ENCODE data around the gene KLHDC8A. TPM values are rescaled to one million over a fixed set of nuclear protein-coding genes. Genes with fewer than 3 reads are reported as not detected.

KLHDC8A gene
- polyA plus RNA-seq, 1 donor: 8.7 TPM

GRCh38 chr1:205345761-205346160, 11.0 kb downstream of the KLHDC8A start:
- H3K4me1 ChIP-seq (ENCODE audit: control insufficient read depth, insufficient read depth, low read length): peaks cover 9% of the 10 kb centered on the region
- no peak overlapping the region for H3K4me3 ChIP-seq (ENCODE audit: low read length)
- no peak for DNase-seq
- H3K36me3 ChIP-seq (ENCODE audit: control insufficient read depth, insufficient read depth, low read length): no peaks in the 10 kb centered on the region
- H3K27me3 ChIP-seq (ENCODE audit: control insufficient read depth, insufficient read depth, low read length): peaks cover 49% of the 10 kb centered on the region
- H3K9me3 ChIP-seq (ENCODE audit: control insufficient read depth, low read depth, low read length): peaks cover 3% of the 10 kb centered on the region
- WGBS (ENCODE audit: insufficient coverage, low lambda C conversion rate): 87% methylated on average over 3 of the region's 11 CpGs
- no peak overlapping the region for H3K27ac ChIP-seq (ENCODE audit: low read length)

- WGBS (ENCODE audit: insufficient coverage, low lambda C conversion rate): 0% methylated on average over 1 of the region's 59 CpGs
- peak overlapping the region; percentile 9 for H3K4me3 ChIP-seq (ENCODE audit: low read length)
- peaks cover 49% of the 10 kb centered on the region for H3K27me3 ChIP-seq (ENCODE audit: control insufficient read depth, insufficient read depth, low read length)
- no peak overlapping the region for H3K27ac ChIP-seq (ENCODE audit: low read length)
- peak in 1 of 2 donors; percentile 62 for DNase-seq
- H3K36me3 ChIP-seq (ENCODE audit: control insufficient read depth, insufficient read depth, low read length): no peaks in the 10 kb centered on the region
- H3K9me3 ChIP-seq (ENCODE audit: control insufficient read depth, low read depth, low read length): peaks cover 3% of the 10 kb centered on the region
- H3K4me1 ChIP-seq (ENCODE audit: control insufficient read depth, insufficient read depth, low read length): peaks cover 9% of the 10 kb centered on the region
Measured at GRCh38 chr1:205344066-205344928, 12.4 kb downstream of the KLHDC8A start.

GRCh38 chr1:205343431-205344065, 13.2 kb downstream of the KLHDC8A start:
- no peak overlapping the region for H3K27ac ChIP-seq (ENCODE audit: low read length)
- H3K4me1 ChIP-seq (ENCODE audit: control insufficient read depth, insufficient read depth, low read length): peaks cover 9% of the 10 kb centered on the region
- H3K9me3 ChIP-seq (ENCODE audit: control insufficient read depth, low read depth, low read length): peaks cover 3% of the 10 kb centered on the region
- no peak for DNase-seq
- H3K4me3 ChIP-seq (ENCODE audit: low read length): peak overlapping the region; percentile 9
- peaks cover 49% of the 10 kb centered on the region for H3K27me3 ChIP-seq (ENCODE audit: control insufficient read depth, insufficient read depth, low read length)
- H3K36me3 ChIP-seq (ENCODE audit: control insufficient read depth, insufficient read depth, low read length): no peaks in the 10 kb centered on the region
- WGBS (ENCODE audit: insufficient coverage, low lambda C conversion rate): no CpG with 5 or more reads among the region's 63 CpGs

DNA sequence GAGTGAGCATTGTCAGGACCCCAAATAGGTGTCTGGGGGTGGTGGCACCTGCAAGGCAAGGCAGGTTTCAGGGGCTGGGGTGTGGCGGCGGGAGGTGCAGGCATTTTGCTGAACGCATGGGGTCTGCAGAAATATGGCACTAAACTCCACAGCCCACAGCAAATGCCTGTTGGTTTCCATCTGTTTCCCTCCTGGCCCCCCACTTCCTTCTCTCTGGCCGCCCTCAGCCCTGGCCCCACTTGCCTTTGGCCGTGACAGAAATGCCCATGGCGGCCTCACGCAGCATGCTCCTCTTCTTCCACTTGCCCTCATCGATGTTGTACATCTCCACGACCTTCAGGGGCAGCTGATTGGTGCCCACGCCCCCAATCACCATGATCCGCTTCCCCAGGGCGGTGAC, 13.7 kb downstream of the KLHDC8A start:
- H3K27ac ChIP-seq (ENCODE audit: low read length): no peak overlapping the region
- no peak for DNase-seq
- no peak overlapping the region for H3K4me3 ChIP-seq (ENCODE audit: low read length)
- WGBS (ENCODE audit: insufficient coverage, low lambda C conversion rate): 60% methylated on average over 2 of the region's 12 CpGs
- H3K4me1 ChIP-seq (ENCODE audit: control insufficient read depth, insufficient read depth, low read length): peaks cover 9% of the 10 kb centered on the region
- H3K36me3 ChIP-seq (ENCODE audit: control insufficient read depth, insufficient read depth, low read length): no peaks in the 10 kb centered on the region
- H3K27me3 ChIP-seq (ENCODE audit: control insufficient read depth, insufficient read depth, low read length): peaks cover 49% of the 10 kb centered on the region
- H3K9me3 ChIP-seq (ENCODE audit: control insufficient read depth, low read depth, low read length): peaks cover 3% of the 10 kb centered on the region

GRCh38 chr1:205340676-205341075, 16.0 kb downstream of the KLHDC8A start:
- peaks cover 3% of the 10 kb centered on the region for H3K9me3 ChIP-seq (ENCODE audit: control insufficient read depth, low read depth, low read length)
- H3K27ac ChIP-seq (ENCODE audit: low read length): no peak overlapping the region
- peaks cover 11% of the 10 kb centered on the region for H3K4me1 ChIP-seq (ENCODE audit: control insufficient read depth, insufficient read depth, low read length)
- no peak for DNase-seq
- no CpG with 5 or more reads among the region's 1 CpG for whole genome bisulfite sequencing (ENCODE audit: insufficient coverage, low lambda C conversion rate)
- H3K27me3 ChIP-seq (ENCODE audit: control insufficient read depth, insufficient read depth, low read length): peaks cover 35% of the 10 kb centered on the region
- H3K36me3 ChIP-seq (ENCODE audit: control insufficient read depth, insufficient read depth, low read length): no peaks in the 10 kb centered on the region
- no peak overlapping the region for H3K4me3 ChIP-seq (ENCODE audit: low read length)

GRCh38 chr1:205339717-205340116, 17.0 kb downstream of the KLHDC8A start:
- Histone ChIP-seq H3K27ac (ENCODE audit: low read length) (no peak overlapping the region), H3K4me3 (ENCODE audit: low read length) (no peak overlapping the region), H3K27me3 (ENCODE audit: control insufficient read depth, insufficient read depth, low read length) (peaks cover 27% of the 10 kb centered on the region), H3K4me1 (ENCODE audit: control insufficient read depth, insufficient read depth, low read length) (peaks cover 12% of the 10 kb centered on the region), H3K9me3 (ENCODE audit: control insufficient read depth, low read depth, low read length) (peaks cover 3% of the 10 kb centered on the region), H3K36me3 (ENCODE audit: control insufficient read depth, insufficient read depth, low read length) (no peaks in the 10 kb centered on the region)
- WGBS (ENCODE audit: insufficient coverage, low lambda C conversion rate): no CpG with 5 or more reads among the region's 4 CpGs
- no peak for DNase-seq

DNA sequence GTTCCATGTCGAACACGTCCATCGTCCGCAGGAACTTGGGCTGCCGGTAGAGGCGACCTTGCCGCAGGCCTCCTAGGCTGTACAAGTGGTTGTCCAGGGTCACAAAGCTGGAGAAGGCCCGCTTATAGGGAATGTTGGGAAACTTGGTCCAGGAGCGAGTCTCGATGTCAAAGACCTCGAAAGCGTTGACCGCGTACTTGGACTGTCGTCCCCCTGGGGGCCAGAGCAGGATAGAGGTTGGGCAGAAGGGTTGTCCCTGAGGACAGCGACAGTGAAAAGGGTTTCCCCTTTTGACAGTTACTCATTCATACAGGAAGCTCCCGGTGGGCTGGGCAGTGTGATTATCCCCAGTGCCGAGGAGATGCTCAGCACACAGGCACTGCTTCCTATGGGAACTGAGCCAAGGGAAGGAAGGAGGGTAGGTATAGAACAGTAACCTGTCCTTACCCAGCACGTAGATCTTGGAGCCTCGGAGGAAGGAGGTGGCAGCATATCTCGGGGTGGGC, 17.5 kb downstream of the KLHDC8A start:
- no peaks in the 10 kb centered on the region for H3K36me3 ChIP-seq (ENCODE audit: control insufficient read depth, insufficient read depth, low read length)
- H3K9me3 ChIP-seq (ENCODE audit: control insufficient read depth, low read depth, low read length): peaks cover 3% of the 10 kb centered on the region
- H3K4me3 ChIP-seq (ENCODE audit: low read length): no peak overlapping the region
- no CpG with 5 or more reads among the region's 21 CpGs for WGBS (ENCODE audit: insufficient coverage, low lambda C conversion rate)
- no peak for DNase-seq
- no peak overlapping the region for H3K27ac ChIP-seq (ENCODE audit: low read length)
- H3K27me3 ChIP-seq (ENCODE audit: control insufficient read depth, insufficient read depth, low read length): peaks cover 22% of the 10 kb centered on the region
- H3K4me1 ChIP-seq (ENCODE audit: control insufficient read depth, insufficient read depth, low read length): peaks cover 10% of the 10 kb centered on the region

DNA sequence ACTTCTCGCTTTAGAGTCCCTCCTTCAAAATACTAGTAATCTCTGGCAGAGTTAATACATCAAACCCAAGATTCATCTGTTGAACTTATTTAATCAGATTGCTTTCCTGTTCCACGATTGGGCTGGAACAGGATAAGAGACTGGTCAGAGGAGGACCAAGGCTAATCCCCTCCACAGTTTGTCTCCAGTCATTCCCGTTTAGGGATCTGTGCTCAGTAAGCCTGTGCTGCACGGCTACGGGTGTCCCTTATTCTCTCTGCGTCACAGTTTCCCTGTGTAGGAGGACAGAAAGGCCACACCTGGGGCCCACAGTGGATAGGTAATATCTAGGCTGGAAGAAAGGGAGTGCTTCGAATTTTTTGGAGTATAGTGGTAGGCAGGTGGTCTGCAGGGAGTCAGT, 18.7 kb downstream of the KLHDC8A start:
- no CpG with 5 or more reads among the region's 7 CpGs for WGBS (ENCODE audit: insufficient coverage, low lambda C conversion rate)
- no peaks in the 10 kb centered on the region for H3K36me3 ChIP-seq (ENCODE audit: control insufficient read depth, insufficient read depth, low read length)
- H3K27me3 ChIP-seq (ENCODE audit: control insufficient read depth, insufficient read depth, low read length): peaks cover 10% of the 10 kb centered on the region

GRCh38 chr1:205337481-205337880, 19.2 kb downstream of the KLHDC8A start:
- Histone ChIP-seq H3K27me3 (ENCODE audit: control insufficient read depth, insufficient read depth, low read length) (peaks cover 4% of the 10 kb centered on the region), H3K27ac (ENCODE audit: low read length) (no peak overlapping the region), H3K4me3 (ENCODE audit: low read length) (no peak overlapping the region), H3K4me1 (ENCODE audit: control insufficient read depth, insufficient read depth, low read length) (peaks cover 3% of the 10 kb centered on the region), H3K36me3 (ENCODE audit: control insufficient read depth, insufficient read depth, low read length) (no peaks in the 10 kb centered on the region), H3K9me3 (ENCODE audit: control insufficient read depth, low read depth, low read length) (no peaks in the 10 kb centered on the region)
- DNase-seq: no peak
- WGBS (ENCODE audit: insufficient coverage, low lambda C conversion rate): 100% methylated on average over 1 of the region's 7 CpGs

More for the DNA sequence above, 18.7 kb downstream of the KLHDC8A start:
- DNase-seq: no peak
- peaks cover under 1% of the 10 kb centered on the region for H3K9me3 ChIP-seq (ENCODE audit: control insufficient read depth, low read depth, low read length)
- no peak overlapping the region for H3K4me3 ChIP-seq (ENCODE audit: low read length)
- peaks cover 3% of the 10 kb centered on the region for H3K4me1 ChIP-seq (ENCODE audit: control insufficient read depth, insufficient read depth, low read length)
- H3K27ac ChIP-seq (ENCODE audit: low read length): no peak overlapping the region

- peaks cover 3% of the 10 kb centered on the region for H3K4me1 ChIP-seq (ENCODE audit: control insufficient read depth, insufficient read depth, low read length)
- no peak overlapping the region for H3K27ac ChIP-seq (ENCODE audit: low read length)
- no CpG with 5 or more reads among the region's 4 CpGs for WGBS (ENCODE audit: insufficient coverage, low lambda C conversion rate)
- no peaks in the 10 kb centered on the region for H3K27me3 ChIP-seq (ENCODE audit: control insufficient read depth, insufficient read depth, low read length)
- peak; percentile 83 to 85 for DNase-seq
- no peaks in the 10 kb centered on the region for H3K36me3 ChIP-seq (ENCODE audit: control insufficient read depth, insufficient read depth, low read length)
- no peaks in the 10 kb centered on the region for H3K9me3 ChIP-seq (ENCODE audit: control insufficient read depth, low read depth, low read length)
- no peak overlapping the region for H3K4me3 ChIP-seq (ENCODE audit: low read length)
Measured at GRCh38 chr1:205335692-205336091, 21.0 kb downstream of the KLHDC8A start.
